Colonic mucosa (tissue), 4 donors: ENCODE data around the gene NOP58. TPM values are rescaled to one million over a fixed set of nuclear protein-coding genes. Genes with fewer than 3 reads are reported as not detected.

Experiments used
- DNase-seq: peaks from one replicate; pipeline ENCODE4 v3.0.0-alpha.2; 2020
- H3K27ac ChIP-seq: fragments of 200-600 bp; one replicate; pipeline ENCODE4 v1.8.0; 2021
- H3K27me3 ChIP-seq: fragments of 200-600 bp; one replicate; pipeline ENCODE4 v1.8.0; 2021
- H3K36me3 ChIP-seq: fragments of 200-600 bp; one replicate; pipeline ENCODE4 v1.8.0; 2021
- H3K4me1 ChIP-seq: fragments of 200-600 bp; one replicate; pipeline ENCODE4 v1.8.0; 2021; ENCODE audit warnings: mild to moderate bottlenecking
- H3K4me3 ChIP-seq: fragments of 200-600 bp; one replicate; pipeline ENCODE4 v1.8.0; 2021
- H3K9ac ChIP-seq, 2 donors: one replicate each; pipeline ENCODE4 v1.7.0; 2013; ENCODE audit warnings: control low read depth in 2 of 2, low read depth in 2 of 2, low read length in 2 of 2
- H3K9me3 ChIP-seq: fragments of 200-600 bp; one replicate; pipeline ENCODE4 v1.8.0; 2021
- CTCF ChIP-seq: fragments of 200-600 bp; IDR thresholded peaks from one replicate; pipeline ENCODE4 v1.8.0; 2022; ENCODE audit warnings: antibody characterized with exemption, mild to moderate bottlenecking
- intact Hi-C: fragments of 100-400 bp; cut with DNase I; formaldehyde crosslinking; loops from one replicate; pipeline ENCODE4 v1.14.1; 2022
- total RNA-seq, 2 donors: library from RNA; stranded (reverse); fragmentation: NEBNext Ultra II Directional in 1 of 2; extraction: Animal tissue kit (Norgen Biotek cat#: 25700) in 1 of 2; gene quantifications; one replicate each; pipeline ENCODE4 v1.2.1, GENCODE V29; 2021
- donor health status: healthy.
- donor health status: DM: no; HTN: no; CAD: no.
- donor health status: DM: no; HTN: no; CAD: no.

Gene NOP58
- total RNA-seq, 2 donors from 2014 or later, result 34.3 to 62.7 TPM

GRCh38 chr2:202249521-202250253 is 15.9 kb upstream of the NOP58 start:
- Histone ChIP-seq H3K9ac (no peak overlapping the region), H3K27ac (no peak overlapping the region), H3K4me3 (no peak overlapping the region), H3K36me3 (no peaks in the 10 kb centered on the region), H3K4me1 (no peaks in the 10 kb centered on the region), H3K27me3 (no peaks in the 10 kb centered on the region), H3K9me3 (no peaks in the 10 kb centered on the region)
- intact Hi-C loops, result no loop called here
- DNase-seq, result no peak
- no peak for TF ChIP-seq CTCF

- no peak for DNase-seq
- Histone ChIP-seq H3K4me1 (no peaks in the 10 kb centered on the region), H3K27ac (no peak overlapping the region), H3K4me3 (no peak overlapping the region), H3K27me3 (no peaks in the 10 kb centered on the region), H3K9me3 (no peaks in the 10 kb centered on the region), H3K9ac (no peak overlapping the region), H3K36me3 (no peaks in the 10 kb centered on the region)
- intact Hi-C loops, result no loop called here
- no peak for TF ChIP-seq CTCF
These were observed 14.1 kb upstream of the NOP58 start for GRCh38 chr2:202251494-202251893.

GRCh38 chr2:202261531-202261930 is 4.0 kb upstream of the NOP58 start:
- no peaks in the 10 kb centered on the region for H3K4me1 ChIP-seq
- H3K4me3 ChIP-seq, result no peak overlapping the region
- intact Hi-C loops, result no loop called here
- TF ChIP-seq CTCF, result no peak
- no peak for DNase-seq
- H3K27ac ChIP-seq, result no peak overlapping the region
- no peaks in the 10 kb centered on the region for H3K27me3 ChIP-seq
- H3K36me3 ChIP-seq, result no peaks in the 10 kb centered on the region
- H3K9ac ChIP-seq, result no peak overlapping the region
- no peaks in the 10 kb centered on the region for H3K9me3 ChIP-seq

GRCh38 chr2:202267495-202267894 is 1.9 kb downstream of the NOP58 start:
- no peak for DNase-seq
- Histone ChIP-seq H3K9me3 (no peaks in the 10 kb centered on the region), H3K27ac (no peak overlapping the region), H3K4me3 (peak overlapping the region; percentile 93), H3K9ac (peak overlapping the region in 1 of 2 donors; percentile 94), H3K27me3 (no peaks in the 10 kb centered on the region), H3K4me1 (no peaks in the 10 kb centered on the region), H3K36me3 (no peaks in the 10 kb centered on the region)
- TF ChIP-seq CTCF, result no peak
- intact Hi-C loops, result no loop called here

GRCh38 chr2:202269585-202269984 is 4.0 kb downstream of the NOP58 start:
- no peak overlapping the region for H3K9ac ChIP-seq
- H3K4me1 ChIP-seq, result no peaks in the 10 kb centered on the region
- H3K27me3 ChIP-seq, result no peaks in the 10 kb centered on the region
- no peaks in the 10 kb centered on the region for H3K9me3 ChIP-seq
- no peak for DNase-seq
- no peak overlapping the region for H3K4me3 ChIP-seq
- TF ChIP-seq CTCF, result no peak
- H3K27ac ChIP-seq, result peak overlapping the region; percentile 9
- H3K36me3 ChIP-seq, result no peaks in the 10 kb centered on the region
- intact Hi-C loops, result no loop called here
